ENCODE data around the gene MAB21L2.

MAB21L2 gene

GRCh38 chr4:150578745-150579501, 3.0 kb upstream of the MAB21L2 start:
- DNase-seq: peak; percentile 36

DNA sequence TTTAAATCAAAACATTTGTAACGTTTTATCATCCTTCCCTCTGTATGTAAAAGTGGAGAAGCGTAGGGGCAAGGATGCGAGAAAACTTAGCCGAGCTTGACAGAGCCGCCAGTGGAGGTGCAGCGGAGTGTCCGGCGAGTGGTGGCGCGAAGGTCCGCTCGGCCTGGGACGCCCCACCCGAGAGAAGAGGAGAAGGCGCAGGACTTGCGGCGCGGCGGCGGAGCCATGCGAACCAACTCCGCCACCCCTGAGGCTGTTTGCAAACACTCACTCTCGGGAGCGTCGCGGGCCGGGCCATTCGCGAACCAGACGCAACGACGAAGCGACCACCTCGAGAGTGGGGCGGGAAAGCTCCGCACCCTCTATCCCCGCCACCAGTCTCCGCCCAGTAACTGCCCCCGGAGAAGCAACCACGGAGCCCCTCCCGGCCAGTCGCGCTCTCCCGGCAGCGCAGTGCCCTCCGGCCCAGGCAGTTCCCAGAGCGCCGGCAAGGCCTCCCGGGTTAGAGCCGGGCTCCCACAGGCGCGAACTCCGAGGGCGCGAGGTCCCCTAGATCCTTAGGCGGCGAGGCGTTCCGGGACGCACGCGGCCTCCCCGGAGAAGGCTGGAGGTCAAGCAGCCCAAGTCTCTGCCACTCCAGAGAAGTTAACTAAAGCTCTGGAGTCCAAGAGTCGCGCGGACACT, 2.3 kb upstream of the MAB21L2 start:
- no peak for DNase-seq

- no peak for DNase-seq
Measured at GRCh38 chr4:150580306-150580705, 1.6 kb upstream of the MAB21L2 start.

- DNase-seq: no peak
Measured at GRCh38 chr4:150581056-150581605, 820 bp upstream of the MAB21L2 start.

DNA sequence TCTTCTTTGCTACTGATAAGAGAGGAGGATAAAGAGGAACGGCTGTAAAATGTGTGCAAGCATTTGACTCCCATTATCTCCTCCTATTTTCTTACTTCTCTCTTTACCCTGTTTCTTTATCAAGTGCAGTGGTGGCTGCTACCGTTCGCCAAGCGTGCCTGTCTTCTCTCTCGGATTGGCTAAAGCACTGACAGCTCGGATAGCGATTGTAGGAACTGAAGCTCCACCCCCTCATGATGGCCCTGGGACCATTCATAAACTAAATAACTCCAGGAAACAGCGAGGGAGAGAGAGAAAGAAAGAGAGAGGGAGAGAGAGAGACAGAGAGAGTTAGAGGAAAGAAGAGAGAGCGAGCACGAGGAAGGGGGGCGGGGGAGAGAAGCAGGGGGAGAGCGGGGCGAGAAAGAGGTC, 305 bp upstream of the MAB21L2 start:
- DNase-seq: no peak

- DNase-seq: no peak
Measured at GRCh38 chr4:150582873-150583286, 929 bp downstream of the MAB21L2 start.

- DNase-seq: no peak
Measured at GRCh38 chr4:150583287-150584110, 1.5 kb downstream of the MAB21L2 start.

- DNase-seq: no peak
Measured at GRCh38 chr4:150584111-150584915, 2.4 kb downstream of the MAB21L2 start.

DNA sequence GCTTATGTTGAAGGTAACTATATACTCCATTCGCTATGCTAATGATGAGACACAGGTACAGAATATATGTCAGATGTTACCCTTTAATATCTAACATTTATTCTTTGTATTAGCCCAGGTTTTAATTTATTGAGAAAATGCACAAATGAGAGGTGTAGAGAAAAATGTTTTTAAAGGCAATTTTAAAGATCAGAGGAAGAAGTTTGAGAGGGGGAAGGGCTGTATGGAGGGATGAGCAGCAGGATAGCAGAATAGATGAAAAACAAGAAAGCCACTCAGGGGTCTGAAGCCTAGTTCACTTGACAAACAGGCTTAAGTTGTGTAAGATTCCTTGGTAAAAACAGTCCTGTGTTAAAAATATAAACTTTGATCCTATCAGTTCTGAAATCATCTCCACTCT, 3.7 kb downstream of the MAB21L2 start:
- DNase-seq: no peak

GRCh38 chr4:150586162-150586810, 4.3 kb downstream of the MAB21L2 start:
- DNase-seq: no peak

DNA sequence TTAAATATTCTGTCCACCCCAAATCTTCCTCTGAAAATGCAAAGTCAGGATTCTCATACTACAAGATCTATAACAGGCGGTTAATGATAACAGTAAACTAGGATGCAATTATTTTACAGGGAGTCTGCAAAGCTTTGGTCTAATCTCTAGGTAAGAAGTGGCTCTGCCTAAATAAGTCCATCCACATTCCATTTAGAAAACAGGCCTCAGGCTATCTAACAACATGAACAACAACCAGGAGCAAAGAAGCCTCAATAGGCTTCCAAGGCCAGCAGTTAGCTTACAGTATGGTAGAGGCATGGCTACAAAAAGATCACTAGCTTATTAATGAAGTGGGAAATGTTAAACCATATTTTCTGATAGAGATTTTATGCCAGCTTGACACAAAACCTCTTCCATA, 6.4 kb downstream of the MAB21L2 start:
- no peak for DNase-seq

DNA sequence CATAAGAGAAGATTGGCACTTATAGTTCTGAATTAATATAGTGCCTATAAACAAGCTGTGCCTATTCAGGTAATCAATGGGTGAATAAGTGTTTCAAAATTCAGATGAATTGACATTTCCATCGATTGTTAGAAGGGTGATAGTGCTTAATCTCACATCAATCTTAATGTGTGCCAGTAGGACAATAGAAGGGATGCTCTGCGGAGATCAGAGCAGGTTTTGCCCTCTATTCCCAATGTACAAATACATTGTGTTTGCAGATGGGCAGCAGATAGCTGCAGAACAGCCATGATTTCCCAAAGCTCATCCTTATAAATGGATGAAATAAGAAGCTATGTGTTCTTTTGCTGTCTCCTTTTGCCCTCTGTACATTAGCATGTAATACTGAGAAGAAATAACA, 7.2 kb downstream of the MAB21L2 start:
- no peak for DNase-seq

GRCh38 chr4:150590631-150591030, 8.7 kb downstream of the MAB21L2 start:
- DNase-seq: no peak

- DNase-seq: peak; percentile 28
Measured at GRCh38 chr4:150591406-150591805, 9.5 kb downstream of the MAB21L2 start.

DNA sequence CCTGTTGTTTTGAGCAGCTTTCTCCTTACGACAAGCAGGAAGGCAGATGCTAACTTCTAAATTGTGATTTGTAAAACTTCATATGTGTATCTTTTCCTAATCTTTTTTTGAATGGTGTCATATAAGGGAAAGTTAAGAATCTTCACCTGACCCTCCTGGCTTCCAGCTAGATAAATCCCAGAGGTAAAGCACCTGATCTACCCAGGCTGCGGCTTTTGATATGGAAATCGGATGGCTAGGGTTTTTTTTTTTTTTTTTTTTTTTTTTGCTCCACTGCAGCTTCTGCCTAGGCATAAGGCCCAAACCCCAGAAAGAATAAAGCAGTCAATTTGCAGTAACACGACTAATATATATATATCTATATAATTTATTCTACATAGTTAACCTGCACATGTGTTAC, 10.0 kb downstream of the MAB21L2 start:
- no peak for DNase-seq

- no peak for DNase-seq
Measured at GRCh38 chr4:150593996-150594395, 12.0 kb downstream of the MAB21L2 start.

GRCh38 chr4:150598909-150599308, 17.0 kb downstream of the MAB21L2 start:
- no peak for DNase-seq

- DNase-seq: no peak
Measured at GRCh38 chr4:150599547-150599946, 17.6 kb downstream of the MAB21L2 start.

DNA sequence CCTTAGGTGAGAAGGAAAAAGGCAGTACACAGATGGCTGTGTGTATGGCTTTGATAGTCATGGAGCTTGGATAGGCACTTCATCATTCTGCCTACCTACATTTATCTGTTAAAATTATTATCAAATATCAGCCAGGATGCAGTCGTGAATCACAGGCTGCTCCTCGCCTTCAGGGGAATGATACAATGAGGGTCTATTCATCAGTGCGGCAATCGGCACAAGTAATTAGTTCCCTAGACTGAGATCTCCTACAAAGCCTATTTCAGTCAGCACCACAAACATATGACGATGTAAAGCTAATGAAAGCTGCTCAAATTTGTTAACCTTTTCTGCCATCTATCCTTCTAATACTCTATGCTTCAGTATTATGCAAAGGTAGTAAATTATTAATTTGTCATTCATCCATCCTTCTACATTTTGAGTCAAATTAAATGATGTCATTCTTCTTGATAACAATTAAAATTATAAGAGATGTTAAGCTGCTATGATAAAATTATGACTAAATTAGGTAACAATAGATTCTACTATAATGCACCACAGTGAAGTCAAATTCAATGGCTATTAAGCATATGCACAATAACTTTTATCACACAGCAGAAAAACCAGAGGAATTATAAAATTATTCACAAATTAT, 19.0 kb downstream of the MAB21L2 start:
- no peak for DNase-seq

DNA sequence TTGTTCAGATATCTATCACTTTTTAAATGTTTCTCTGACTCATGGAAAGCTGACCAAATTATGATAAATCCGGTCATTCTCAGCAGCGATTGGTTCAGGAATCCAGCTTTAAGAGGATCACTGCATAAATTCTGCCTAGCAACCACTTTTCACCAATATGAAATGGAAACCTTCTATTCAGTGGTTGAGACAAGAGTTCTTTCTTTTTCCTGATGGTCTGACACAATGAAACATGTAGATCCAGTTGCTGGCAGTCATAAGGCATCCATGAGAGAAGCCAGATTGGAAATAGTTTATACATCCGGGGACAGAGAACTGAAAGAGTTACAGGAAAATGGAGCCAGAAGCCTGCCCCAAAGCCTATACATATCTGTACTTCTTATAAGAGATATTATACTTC, 27.2 kb downstream of the MAB21L2 start:
- DNase-seq: no peak

DNA sequence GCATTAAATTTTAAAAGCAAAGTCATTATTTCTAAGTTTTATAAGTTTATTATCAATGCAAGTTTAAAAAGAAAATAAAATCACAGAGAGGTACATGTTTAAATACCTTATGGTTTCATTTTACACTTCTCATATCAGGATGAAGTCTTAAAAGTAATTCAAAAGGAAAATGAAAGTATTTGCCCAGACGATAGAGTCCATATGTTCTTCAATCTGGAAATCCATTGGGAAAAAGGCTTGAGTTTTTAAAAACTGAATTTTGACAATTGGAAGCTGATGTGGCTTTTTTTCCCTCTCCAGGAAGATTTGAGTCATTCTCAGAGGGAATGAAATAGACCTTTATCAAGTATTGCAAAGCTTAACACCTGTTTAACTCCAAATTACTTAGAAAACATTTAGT, 37.1 kb downstream of the MAB21L2 start:
- no peak for DNase-seq

All from NCI-H510A treated with DMSO at 0.1 percent for 48 hours (cell line).